GM12878 (cell line): Measurements from ENCODE around the gene CETN1. TPM values are rescaled to one million over a fixed set of nuclear protein-coding genes. Genes with fewer than 3 reads are reported as not detected.

Experiments
- ATAC-seq: fragments of 200-7000 bp; cut with Tn5 transposase; 3 replicates; pipeline ENCODE4 v1.9.1; 2020; ENCODE audit warnings: mild to moderate bottlenecking, moderate library complexity
- BruUV-seq: library from RNA; stranded (reverse); fragments of 400-500 nt; replicated peaks from 2 replicates; lab custom pipeline; 2021; lab: Mats Ljungman, UMichigan
- CTCF ChIA-PET: fragments of 300-600 bp; sonication (Branson Sonifier 250); formaldehyde crosslinking; extraction: SDS; loops from one replicate; lab custom pipeline; 2021; ENCODE audit warnings: inconsistent platforms; lab: Yijun Ruan, JAX
- POLR2A ChIA-PET: fragments of 350-600 bp; formaldehyde crosslinking; extraction: SDS; loops from one replicate; lab custom pipeline; 2021; ENCODE audit warnings: inconsistent platforms; lab: Charles Lee
- RAD21 ChIA-PET: fragments of 300-600 bp; sonication (Branson Sonifier 250); formaldehyde crosslinking; loops from one replicate; lab custom pipeline; 2023; ENCODE audit warnings: antibody characterized with exemption; ENCODE audit not compliant: unreplicated experiment; lab: Charles Lee
- SMC1A ChIA-PET: fragments of 300-600 bp; sonication (Branson Sonifier 250); formaldehyde crosslinking; loops from one replicate; lab custom pipeline; 2023; ENCODE audit not compliant: unreplicated experiment, uncharacterized antibody; lab: Charles Lee
- DNase-seq: peaks from one replicate; pipeline ENCODE4 v3.0.0-alpha.2; 2011; ENCODE audit warnings: low read depth, low spot score
- FAIRE-seq: peaks from 3 replicates; lab custom pipeline; 2011; peaks lifted over from hg19 to GRCh38; lab: Jason Lieb, UNC
- H2AFZ ChIP-seq: 2 replicates; pipeline ENCODE4 v1.6.0; 2011; ENCODE audit warnings: low read depth, low read length, control low read depth; ENCODE audit not compliant: control insufficient read depth
- H3K27ac ChIP-seq: 2 replicates; pipeline ENCODE4 v1.5.1; 2011; ENCODE audit warnings: control low read depth; ENCODE audit not compliant: control insufficient read depth, insufficient read depth
- H3K27me3 ChIP-seq, 2 experiments: replicated peaks in 1 of 2; 2 replicates each; pipeline versions ENCODE4 v1.6.0 to v1.6.1; 2011; ENCODE audit warnings: low read length in 1 of 2; ENCODE audit not compliant: control insufficient read depth in 2 of 2, insufficient read depth in 2 of 2
- H3K36me3 ChIP-seq, 2 experiments: 2 replicates each; pipeline ENCODE4 v1.5.1; 2011; ENCODE audit warnings: low read length in 1 of 2; ENCODE audit not compliant: control insufficient read depth in 2 of 2, insufficient read depth in 2 of 2
- H3K4me1 ChIP-seq: 2 replicates; pipeline ENCODE4 v1.6.1; 2011; ENCODE audit warnings: mild to moderate bottlenecking, low read length, moderate library complexity, mixed read lengths; ENCODE audit not compliant: control insufficient read depth, insufficient read depth
- H3K4me2 ChIP-seq: 2 replicates; pipeline ENCODE4 v1.6.0; 2011; ENCODE audit warnings: control low read depth; ENCODE audit not compliant: control insufficient read depth, insufficient read depth
- H3K4me3 ChIP-seq: fragments of 200-600 bp; sonication (generic); 2 replicates; pipeline ENCODE4 v1.5.1; 2016
- H3K79me2 ChIP-seq: 2 replicates; pipeline ENCODE4 v1.6.0; 2011; ENCODE audit warnings: low read length; ENCODE audit not compliant: control insufficient read depth, insufficient read depth
- H3K9ac ChIP-seq: 2 replicates; pipeline ENCODE4 v1.8.0; 2011; ENCODE audit warnings: low read length, control low read depth, mixed read lengths; ENCODE audit not compliant: control insufficient read depth, insufficient read depth
- H3K9me3 ChIP-seq: replicated peaks from 3 replicates; pipeline ENCODE4 v1.5.1; 2011; ENCODE audit warnings: mild to moderate bottlenecking, low read length; ENCODE audit not compliant: control insufficient read depth, insufficient read depth
- H4K20me1 ChIP-seq: 2 replicates; pipeline ENCODE4 v1.6.0; 2011; ENCODE audit not compliant: control insufficient read depth, insufficient read depth
- ASH2L ChIP-seq: fragments of 300-600, 200-600 bp; sonication (generic); IDR thresholded peaks from 2 replicates; pipeline ENCODE4 v1.6.1; 2017; ENCODE audit warnings: low read depth, mild to moderate bottlenecking, borderline replicate concordance
- BCL11A ChIP-seq: IDR thresholded peaks from 2 replicates; pipeline ENCODE4 v1.6.1; 2011; ENCODE audit warnings: low read depth, low read length
- CBX3 ChIP-seq: fragments of 200-600 bp; sonication (generic); IDR thresholded peaks from 2 replicates; pipeline ENCODE4 v1.6.1; 2016; ENCODE audit warnings: low read depth, borderline replicate concordance
- CREB1 ChIP-seq: IDR thresholded peaks from 2 replicates; pipeline ENCODE4 v1.6.1; 2012; ENCODE audit warnings: low read depth, mild to moderate bottlenecking, inconsistent platforms
- HDAC2 ChIP-seq: fragments of 200-600 bp; sonication (generic); IDR thresholded peaks from 2 replicates; pipeline ENCODE4 v1.6.1; 2017
- HDAC6 ChIP-seq: fragments of 200-600 bp; sonication (generic); IDR thresholded peaks from one replicate; pipeline ENCODE4 v1.8.0; 2017; ENCODE audit warnings: antibody characterized with exemption; ENCODE audit not compliant: unreplicated experiment
- JUND ChIP-seq: IDR thresholded peaks from 2 replicates; pipeline ENCODE4 v1.6.1; 2012; ENCODE audit warnings: low read depth, mild to moderate bottlenecking, low read length, improper control_type of control experiment, moderate library complexity
- NR2F1 ChIP-seq: fragments of 450-650 bp; conservative IDR thresholded peaks from 2 replicates; pipeline ENCODE4 v1.6.1; 2017; ENCODE audit warnings: mild to moderate bottlenecking
- RFX5 ChIP-seq: IDR thresholded peaks from 2 replicates; pipeline ENCODE4 v1.6.1; 2011; ENCODE audit warnings: low read depth, low read length, improper control_type of control experiment
- TCF12 ChIP-seq: IDR thresholded peaks from 2 replicates; pipeline ENCODE4 v1.6.1; 2011; ENCODE audit warnings: low read depth, mild to moderate bottlenecking, low read length
- ZNF24 ChIP-seq: fragments of 450-650 bp; IDR thresholded peaks from 2 replicates; pipeline ENCODE4 v1.6.1; 2017; ENCODE audit warnings: antibody characterized with exemption, mild to moderate bottlenecking
- WGBS: methylation state at CpG from one replicate; pipeline ENCODE4 v1.1.6; 2016; ENCODE audit warnings: low lambda C conversion rate; ENCODE audit not compliant: insufficient replicate concordance, insufficient coverage; ENCODE audit errors: missing lambda C conversion rate; 5-methylcytosine and 5-hydroxymethylcytosine counted together
- in situ Hi-C: fragments of 300-500 bp; cut with MboI; formaldehyde crosslinking; loops from 9 replicates; pipeline ENCODE4 v1.14.3; 2018; ENCODE audit warnings: mixed read lengths
- intact Hi-C: fragments of 100-400 bp; cut with micrococcal nuclease; formaldehyde crosslinking; loops from one replicate; pipeline ENCODE4 v1.14.2; 2022; ENCODE audit not compliant: unreplicated experiment
- polyA plus RNA-seq, 11 experiments: library from polyadenylated mRNA; depleted of rRNA in 4 of 11; unstranded in 6 of 11; stranded (reverse) in 5 of 11; fragments of >200 nt; fragmentation: Nextera tagmentation in 4 of 11; fragmentation: Illumina TruSeq in 1 of 11; extraction: Ambion mirVana in 4 of 11; extraction: Trizol in 1 of 11; gene quantifications; 1 replicate in 1 of 11; 2 replicates in 10 of 11; pipeline versions ENCODE4 v1.2.1 to v1.2.3, GENCODE V29; 2011 to 2016; ENCODE audit warnings: inconsistent platforms in 2 of 11, missing spikeins in 2 of 11, low read depth in 1 of 11
- total RNA-seq, 4 experiments: library from RNA; depleted of rRNA in 3 of 4; stranded (reverse); fragments of >200 nt in 3 of 4; fragmentation: Illumina TruSeq in 1 of 4; extraction: Trizol in 1 of 4; gene quantifications; 2 replicates each; pipeline versions ENCODE4 v1.2.1 to v1.2.3, GENCODE V29; 2013 to 2021
- TF ChIP-seq, protein P1 (sequence below): IDR thresholded peaks from 2 replicates; pipeline ENCODE4 v1.6.1; 2012; ENCODE audit warnings: improper control_type of control experiment, low read depth, low read length; ENCODE audit not compliant: insufficient replicate concordance
- TF ChIP-seq, protein P2 (sequence below): fragments of 450-650 bp; IDR thresholded peaks from 2 replicates; pipeline ENCODE4 v1.6.1; 2017; ENCODE audit warnings: mild to moderate bottlenecking, moderate library complexity

CETN1 gene
- total and polyA plus RNA-seq, 10 of the 15 experiments (the other 5 are each of a cell fraction or from before 2014, with no cell fraction given): not detected

DNA sequence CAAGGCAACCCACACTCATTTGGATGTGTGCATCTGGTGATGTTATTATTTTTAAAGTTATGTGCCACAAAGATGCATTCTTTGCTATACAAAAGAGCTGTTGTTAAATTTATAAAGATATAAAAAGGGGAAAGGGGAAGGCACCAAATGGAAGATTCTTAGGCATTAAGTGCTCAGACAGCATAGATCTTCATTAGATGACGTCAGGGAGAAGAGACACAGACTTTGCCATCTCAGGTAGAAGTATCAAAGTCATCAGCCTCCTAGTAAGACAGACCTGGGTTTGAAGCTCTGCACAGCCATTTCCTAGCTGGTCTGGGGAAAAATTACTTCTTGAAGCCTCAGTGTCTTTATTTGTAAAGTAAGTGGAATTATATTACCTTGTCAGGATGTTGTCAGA is 15.4 kb downstream of the CETN1 start:
- no peak for FAIRE-seq
- no peak overlapping the region for H3K4me3 ChIP-seq
- intact Hi-C loops (no loop called here), in situ Hi-C loops (no loop called here)
- no peak overlapping the region for H3K9ac ChIP-seq
- no peaks in the 10 kb centered on the region for H3K36me3 ChIP-seq
- no peak overlapping the region for H3K27ac ChIP-seq
- ChIA-PET SMC1A (interaction anchor here (0.9 kb wide), 1 partner anchor 235 kb away, joined by 4 read pairs; no protein-coding TSS in a partner anchor), CTCF (interaction anchor here (1.0 kb wide), 1 partner anchor 20 kb away, joined by 3 read pairs; no protein-coding TSS in a partner anchor), POLR2A (no interaction called here), RAD21 (no interaction called here)
- TF ChIP-seq CBX3 (no peak), ZNF24 (no peak), TCF12 (no peak), CREB1 (no peak), HDAC6 (no peak), ASH2L (no peak), JUND (no peak), BCL11A (no peak), NR2F1 (no peak), RFX5 (no peak), HDAC2 (no peak)
- TF ChIP-seq, protein P1, sequence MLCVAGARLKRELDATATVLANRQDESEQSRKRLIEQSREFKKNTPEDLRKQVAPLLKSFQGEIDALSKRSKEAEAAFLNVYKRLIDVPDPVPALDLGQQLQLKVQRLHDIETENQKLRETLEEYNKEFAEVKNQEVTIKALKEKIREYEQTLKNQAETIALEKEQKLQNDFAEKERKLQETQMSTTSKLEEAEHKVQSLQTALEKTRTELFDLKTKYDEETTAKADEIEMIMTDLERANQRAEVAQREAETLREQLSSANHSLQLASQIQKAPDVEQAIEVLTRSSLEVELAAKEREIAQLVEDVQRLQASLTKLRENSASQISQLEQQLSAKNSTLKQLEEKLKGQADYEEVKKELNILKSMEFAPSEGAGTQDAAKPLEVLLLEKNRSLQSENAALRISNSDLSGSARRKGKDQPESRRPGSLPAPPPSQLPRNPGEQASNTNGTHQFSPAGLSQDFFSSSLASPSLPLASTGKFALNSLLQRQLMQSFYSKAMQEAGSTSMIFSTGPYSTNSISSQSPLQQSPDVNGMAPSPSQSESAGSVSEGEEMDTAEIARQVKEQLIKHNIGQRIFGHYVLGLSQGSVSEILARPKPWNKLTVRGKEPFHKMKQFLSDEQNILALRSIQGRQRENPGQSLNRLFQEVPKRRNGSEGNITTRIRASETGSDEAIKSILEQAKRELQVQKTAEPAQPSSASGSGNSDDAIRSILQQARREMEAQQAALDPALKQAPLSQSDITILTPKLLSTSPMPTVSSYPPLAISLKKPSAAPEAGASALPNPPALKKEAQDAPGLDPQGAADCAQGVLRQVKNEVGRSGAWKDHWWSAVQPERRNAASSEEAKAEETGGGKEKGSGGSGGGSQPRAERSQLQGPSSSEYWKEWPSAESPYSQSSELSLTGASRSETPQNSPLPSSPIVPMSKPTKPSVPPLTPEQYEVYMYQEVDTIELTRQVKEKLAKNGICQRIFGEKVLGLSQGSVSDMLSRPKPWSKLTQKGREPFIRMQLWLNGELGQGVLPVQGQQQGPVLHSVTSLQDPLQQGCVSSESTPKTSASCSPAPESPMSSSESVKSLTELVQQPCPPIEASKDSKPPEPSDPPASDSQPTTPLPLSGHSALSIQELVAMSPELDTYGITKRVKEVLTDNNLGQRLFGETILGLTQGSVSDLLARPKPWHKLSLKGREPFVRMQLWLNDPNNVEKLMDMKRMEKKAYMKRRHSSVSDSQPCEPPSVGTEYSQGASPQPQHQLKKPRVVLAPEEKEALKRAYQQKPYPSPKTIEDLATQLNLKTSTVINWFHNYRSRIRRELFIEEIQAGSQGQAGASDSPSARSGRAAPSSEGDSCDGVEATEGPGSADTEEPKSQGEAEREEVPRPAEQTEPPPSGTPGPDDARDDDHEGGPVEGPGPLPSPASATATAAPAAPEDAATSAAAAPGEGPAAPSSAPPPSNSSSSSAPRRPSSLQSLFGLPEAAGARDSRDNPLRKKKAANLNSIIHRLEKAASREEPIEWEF: no peak
- TF ChIP-seq, protein P2, sequence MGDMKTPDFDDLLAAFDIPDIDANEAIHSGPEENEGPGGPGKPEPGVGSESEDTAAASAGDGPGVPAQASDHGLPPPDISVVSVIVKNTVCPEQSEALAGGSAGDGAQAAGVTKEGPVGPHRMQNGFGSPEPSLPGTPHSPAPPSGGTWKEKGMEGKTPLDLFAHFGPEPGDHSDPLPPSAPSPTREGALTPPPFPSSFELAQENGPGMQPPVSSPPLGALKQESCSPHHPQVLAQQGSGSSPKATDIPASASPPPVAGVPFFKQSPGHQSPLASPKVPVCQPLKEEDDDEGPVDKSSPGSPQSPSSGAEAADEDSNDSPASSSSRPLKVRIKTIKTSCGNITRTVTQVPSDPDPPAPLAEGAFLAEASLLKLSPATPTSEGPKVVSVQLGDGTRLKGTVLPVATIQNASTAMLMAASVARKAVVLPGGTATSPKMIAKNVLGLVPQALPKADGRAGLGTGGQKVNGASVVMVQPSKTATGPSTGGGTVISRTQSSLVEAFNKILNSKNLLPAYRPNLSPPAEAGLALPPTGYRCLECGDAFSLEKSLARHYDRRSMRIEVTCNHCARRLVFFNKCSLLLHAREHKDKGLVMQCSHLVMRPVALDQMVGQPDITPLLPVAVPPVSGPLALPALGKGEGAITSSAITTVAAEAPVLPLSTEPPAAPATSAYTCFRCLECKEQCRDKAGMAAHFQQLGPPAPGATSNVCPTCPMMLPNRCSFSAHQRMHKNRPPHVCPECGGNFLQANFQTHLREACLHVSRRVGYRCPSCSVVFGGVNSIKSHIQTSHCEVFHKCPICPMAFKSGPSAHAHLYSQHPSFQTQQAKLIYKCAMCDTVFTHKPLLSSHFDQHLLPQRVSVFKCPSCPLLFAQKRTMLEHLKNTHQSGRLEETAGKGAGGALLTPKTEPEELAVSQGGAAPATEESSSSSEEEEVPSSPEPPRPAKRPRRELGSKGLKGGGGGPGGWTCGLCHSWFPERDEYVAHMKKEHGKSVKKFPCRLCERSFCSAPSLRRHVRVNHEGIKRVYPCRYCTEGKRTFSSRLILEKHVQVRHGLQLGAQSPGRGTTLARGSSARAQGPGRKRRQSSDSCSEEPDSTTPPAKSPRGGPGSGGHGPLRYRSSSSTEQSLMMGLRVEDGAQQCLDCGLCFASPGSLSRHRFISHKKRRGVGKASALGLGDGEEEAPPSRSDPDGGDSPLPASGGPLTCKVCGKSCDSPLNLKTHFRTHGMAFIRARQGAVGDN: no peak
- H3K9me3 ChIP-seq: no peaks in the 10 kb centered on the region
- DNase-seq: no peak
- no TSS peak for BruUV-seq
- no peaks in the 10 kb centered on the region; a peak in 1 of 4 replicates for H3K27me3 ChIP-seq
- 0% methylated on average over 1 of the region's 1 CpG for WGBS
- H3K4me1 ChIP-seq: no peaks in the 10 kb centered on the region
- no peak for ATAC-seq
- H2AFZ ChIP-seq: no peak overlapping the region
- H3K79me2 ChIP-seq: no peaks in the 10 kb centered on the region
- H4K20me1 ChIP-seq: no peaks in the 10 kb centered on the region
- H3K4me2 ChIP-seq: no peak overlapping the region
